ENCODE data around the gene EPHA3. TPM values are rescaled to one million over a fixed set of nuclear protein-coding genes. Genes with fewer than 3 reads are reported as not detected.

Gene EPHA3
- total and polyA plus RNA-seq, 7 donors = 0.12 to 2.4 (median 0.64) TPM

- Histone ChIP-seq H3K4me1 (no peaks in the 10 kb centered on the region), H3K27me3 (ENCODE audit: insufficient read depth in 3 of 3, low read length in 2 of 3) (no peaks in the 10 kb centered on the region), H3K27ac (no peak overlapping the region), H3K4me3 (no peak overlapping the region), H3K9me3 (no peaks in the 10 kb centered on the region), H3K36me3 (ENCODE audit: insufficient read depth in 1 of 2, low read depth in 1 of 2) (no peaks in the 10 kb centered on the region)
- intact Hi-C loops (cut with DNase I) = no loop called here
- 86 to 88% (median 87%) methylated on average over 5 of the region's 5 CpGs for WGBS, 3 donors
- DNase-seq (no peak), ATAC-seq (no peak)
- no peak for TF ChIP-seq CTCF (IDR thresholded peaks at IDR 0.05)
Observed at GRCh38 chr3:89426060-89426459, 318.6 kb downstream of the EPHA3 start.

GRCh38 chr3:89434621-89435380 lies 327.4 kb downstream of the EPHA3 start:
- no peak overlapping the region for H3K4me3 ChIP-seq
- no peaks in the 10 kb centered on the region for H3K36me3 ChIP-seq (ENCODE audit: insufficient read depth in 1 of 2, low read depth in 1 of 2)
- DNase-seq (no peak), ATAC-seq (no peak)
- WGBS, 3 donors = 78 to 81% (median 78%) methylated on average over 7 of the region's 7 CpGs
- intact Hi-C loops (cut with DNase I) = no loop called here
- no peaks in the 10 kb centered on the region for H3K4me1 ChIP-seq
- no peak overlapping the region for H3K27ac ChIP-seq
- H3K27me3 ChIP-seq (ENCODE audit: insufficient read depth in 3 of 3, low read length in 2 of 3) = no peaks in the 10 kb centered on the region
- H3K9me3 ChIP-seq = no peaks in the 10 kb centered on the region
- TF ChIP-seq CTCF (IDR thresholded peaks at IDR 0.05) = no peak

- intact Hi-C loops (cut with DNase I) = no loop called here
- 64 to 70% (median 65%) methylated on average over 3 of the region's 3 CpGs for WGBS, 3 donors
- H3K4me1 ChIP-seq = no peaks in the 10 kb centered on the region
- H3K9me3 ChIP-seq = no peaks in the 10 kb centered on the region
- no peak overlapping the region for H3K4me3 ChIP-seq
- DNase-seq = no peak
- no peaks in the 10 kb centered on the region for H3K36me3 ChIP-seq (ENCODE audit: insufficient read depth in 1 of 2, low read depth in 1 of 2)
- H3K27me3 ChIP-seq (ENCODE audit: insufficient read depth in 3 of 3, low read length in 2 of 3) = no peaks in the 10 kb centered on the region
- no peak for ATAC-seq
- H3K27ac ChIP-seq = no peak overlapping the region
- no peak for TF ChIP-seq CTCF (IDR thresholded peaks at IDR 0.05)
Observed at GRCh38 chr3:89436846-89437245, 329.4 kb downstream of the EPHA3 start.

GRCh38 chr3:89440386-89440785 lies 333.0 kb downstream of the EPHA3 start:
- WGBS, 3 donors = 38 to 46% (median 41%) methylated on average over 4 of the region's 4 CpGs
- TF ChIP-seq CTCF (IDR thresholded peaks at IDR 0.05) = no peak
- Histone ChIP-seq H3K9me3 (no peaks in the 10 kb centered on the region), H3K36me3 (ENCODE audit: insufficient read depth in 1 of 2, low read depth in 1 of 2) (no peaks in the 10 kb centered on the region), H3K27ac (no peak overlapping the region), H3K27me3 (ENCODE audit: insufficient read depth in 3 of 3, low read length in 2 of 3) (no peaks in the 10 kb centered on the region), H3K4me1 (no peaks in the 10 kb centered on the region), H3K4me3 (no peak overlapping the region)
- ATAC-seq (no peak), DNase-seq (no peak)
- intact Hi-C loops (cut with DNase I) = no loop called here

GRCh38 chr3:89441141-89441540 lies 333.7 kb downstream of the EPHA3 start:
- H3K36me3 ChIP-seq (ENCODE audit: insufficient read depth in 1 of 2, low read depth in 1 of 2) = no peaks in the 10 kb centered on the region
- no peak overlapping the region for H3K4me3 ChIP-seq
- intact Hi-C loops (cut with DNase I) = no loop called here
- no peaks in the 10 kb centered on the region for H3K4me1 ChIP-seq
- no peaks in the 10 kb centered on the region for H3K9me3 ChIP-seq
- ATAC-seq = no peak
- no peaks in the 10 kb centered on the region for H3K27me3 ChIP-seq (ENCODE audit: insufficient read depth in 3 of 3, low read length in 2 of 3)
- no peak overlapping the region for H3K27ac ChIP-seq
- DNase-seq = no peak
- no peak for TF ChIP-seq CTCF (IDR thresholded peaks at IDR 0.05)
